SK-N-SH (cell line): ENCODE data around the gene FRRS1. TPM values are rescaled to one million over a fixed set of nuclear protein-coding genes. Genes with fewer than 3 reads are reported as not detected.

Experiments
- CTCF ChIA-PET: fragments of 300-600, 350-600 bp; formaldehyde crosslinking; extraction: SDS; loops from one replicate; lab custom pipeline; 2021; lab: Yijun Ruan, JAX
- POLR2A ChIA-PET: fragments of 350-600 bp; sonication (Branson Sonifier 250); formaldehyde crosslinking; extraction: SDS; loops from one replicate; lab custom pipeline; 2020; ENCODE audit warnings: antibody characterized with exemption, inconsistent platforms; lab: Yijun Ruan, JAX
- DNase-seq: peaks from one replicate; pipeline ENCODE4 v3.0.0; 2012
- H2AFZ ChIP-seq: fragments of 200-600 bp; sonication (generic); 2 replicates; pipeline ENCODE4 v1.8.1; 2016; ENCODE audit warnings: antibody characterized with exemption, mild to moderate bottlenecking, low read depth
- H3F3A ChIP-seq: fragments of 200-600 bp; sonication (generic); replicated peaks from 2 replicates; pipeline ENCODE3; 2016; ENCODE audit warnings: antibody characterized with exemption, mild to moderate bottlenecking; ENCODE audit not compliant: insufficient read depth
- H3K27ac ChIP-seq, 2 experiments: fragments of 200-500 bp in 1 of 2; fragments of 200-600 bp in 1 of 2; sonication (Bioruptor generic) in 1 of 2; sonication (generic), shearing (Covaris generic) in 1 of 2; 2 replicates each; pipeline versions ENCODE4 v1.5.1 to v1.6.1; 2014 to 2016; ENCODE audit warnings: low read depth in 2 of 2, inconsistent platforms in 1 of 2, low read length in 1 of 2, mild to moderate bottlenecking in 1 of 2, mixed read lengths in 1 of 2
- H3K27me3 ChIP-seq: fragments of 200-600 bp; sonication (generic), shearing (Covaris generic); 2 replicates; pipeline ENCODE4 v1.6.1; 2016; ENCODE audit warnings: mixed run types; ENCODE audit not compliant: insufficient read depth
- H3K36me3 ChIP-seq, 2 experiments: fragments of 200-500 bp in 1 of 2; fragments of 200-600 bp in 1 of 2; sonication (Bioruptor generic) in 1 of 2; sonication (generic) in 1 of 2; replicated peaks in 1 of 2; 2 replicates each; pipeline versions ENCODE3 to v1.5.1; 2014 to 2016; ENCODE audit warnings: low read length in 1 of 2, mild to moderate bottlenecking in 1 of 2; ENCODE audit not compliant: insufficient read depth in 2 of 2, control insufficient read depth in 1 of 2
- H3K4me1 ChIP-seq, 2 experiments: fragments of 200-500 bp in 1 of 2; fragments of 200-600 bp in 1 of 2; sonication (Bioruptor generic) in 1 of 2; sonication (generic), shearing (Covaris generic) in 1 of 2; 2 replicates each; pipeline versions ENCODE4 v1.5.1 to v1.6.1; 2014 to 2016; ENCODE audit warnings: low read depth in 1 of 2, low read length in 1 of 2, mixed run types in 1 of 2; ENCODE audit not compliant: insufficient read depth in 2 of 2, control insufficient read depth in 1 of 2
- H3K4me2 ChIP-seq: fragments of 200-600 bp; sonication (generic), shearing (Covaris generic); 2 replicates; pipeline ENCODE4 v1.6.1; 2017; ENCODE audit warnings: mixed run types
- H3K4me3 ChIP-seq, 2 experiments: fragments of 200-500 bp in 1 of 2; fragments of 200-600 bp in 1 of 2; sonication (Bioruptor generic) in 1 of 2; sonication (generic), shearing (Covaris generic) in 1 of 2; 2 replicates each; pipeline versions ENCODE4 v1.5.1 to v1.8.1; 2014 to 2016; ENCODE audit warnings: low read depth in 2 of 2, inconsistent platforms in 1 of 2, low read length in 1 of 2, mild to moderate bottlenecking in 1 of 2, mixed read lengths in 1 of 2, moderate library complexity in 1 of 2
- H3K79me2 ChIP-seq: fragments of 200-600 bp; sonication (generic); 2 replicates; pipeline ENCODE4 v1.8.1; 2017; ENCODE audit warnings: mild to moderate bottlenecking; ENCODE audit not compliant: insufficient read depth
- H3K9ac ChIP-seq: fragments of 200-600 bp; sonication (generic); 2 replicates; pipeline ENCODE4 v1.6.1; 2017; ENCODE audit warnings: mixed run types
- H3K9me2 ChIP-seq: fragments of 200-600 bp; sonication (generic); 2 replicates; pipeline ENCODE4 v1.6.1; 2017; ENCODE audit warnings: mixed run types
- H3K9me3 ChIP-seq: fragments of 200-600 bp; sonication (generic); 2 replicates; pipeline ENCODE4 v1.6.1; 2017; ENCODE audit warnings: mixed run types, mild to moderate bottlenecking, moderate library complexity
- H4K20me1 ChIP-seq: fragments of 200-600 bp; sonication (generic); 2 replicates; pipeline ENCODE4 v1.6.1; 2017; ENCODE audit warnings: mild to moderate bottlenecking, mixed run types; ENCODE audit not compliant: insufficient read depth
- CHD2 ChIP-seq: fragments of 150-350 bp; IDR thresholded peaks from 2 replicates; pipeline ENCODE4 v1.6.1; 2018; ENCODE audit warnings: low read length; ENCODE audit not compliant: partially characterized antibody
- CTCF ChIP-seq: fragments of 200-600 bp; sonication (generic); IDR thresholded peaks from 2 replicates; pipeline ENCODE4 v1.6.1; 2017; ENCODE audit warnings: antibody characterized with exemption, mild to moderate bottlenecking, moderate library complexity
- EP300 ChIP-seq, 2 experiments: IDR thresholded peaks; 2 replicates each; pipeline versions ENCODE4 v1.4.0 to v1.6.1; 2012; ENCODE audit warnings: borderline replicate concordance in 1 of 2, low read depth in 1 of 2, low read length in 1 of 2
- EZH2phosphoT487 ChIP-seq: fragments of 200-600 bp; sonication (generic); IDR thresholded peaks from 2 replicates; pipeline ENCODE4 v1.6.1; 2017; ENCODE audit warnings: low read depth, mixed run types, mild to moderate bottlenecking, antibody characterized with exemption, moderate library complexity, borderline replicate concordance
- FOSL2 ChIP-seq: IDR thresholded peaks from 2 replicates; pipeline ENCODE4 v1.4.0; 2012; ENCODE audit warnings: low read depth, mild to moderate bottlenecking, moderate library complexity, borderline replicate concordance
- FOXJ3 ChIP-seq: sonication (generic); formaldehyde crosslinking; IDR thresholded peaks from 2 replicates; pipeline ENCODE4 v1.5.1; 2020; ENCODE audit warnings: mild to moderate bottlenecking, missing genetic modification reagents
- FOXM1 ChIP-seq: IDR thresholded peaks from 2 replicates; pipeline ENCODE4 v1.4.0; 2012; ENCODE audit warnings: low read depth, mild to moderate bottlenecking
- GABPA ChIP-seq: IDR thresholded peaks from 2 replicates; pipeline ENCODE4 v1.4.0; 2012; ENCODE audit warnings: low read depth, mild to moderate bottlenecking
- JUND ChIP-seq: IDR thresholded peaks from 2 replicates; pipeline ENCODE4 v1.4.0; 2012
- MAX ChIP-seq: IDR thresholded peaks from 2 replicates; pipeline ENCODE4 v1.4.0; 2012; ENCODE audit warnings: low read depth
- MEF2A ChIP-seq: IDR thresholded peaks from 2 replicates; pipeline ENCODE4 v1.4.0; 2012; ENCODE audit warnings: low read depth, borderline replicate concordance
- MXI1 ChIP-seq: IDR thresholded peaks from 2 replicates; pipeline ENCODE4 v1.6.1; 2012; ENCODE audit warnings: mild to moderate bottlenecking, low read depth, low read length, improper control_type of control experiment
- NFIC ChIP-seq: IDR thresholded peaks from 2 replicates; pipeline ENCODE4 v1.4.0; 2012; ENCODE audit warnings: borderline replicate concordance
- NRF1 ChIP-seq: IDR thresholded peaks from 2 replicates; pipeline ENCODE4 v1.6.1; 2012; ENCODE audit warnings: low read depth, mild to moderate bottlenecking, low read length
- RAD21 ChIP-seq: IDR thresholded peaks from 2 replicates; pipeline ENCODE4 v1.6.1; 2012; ENCODE audit warnings: mild to moderate bottlenecking, low read length
- RCOR1 ChIP-seq: fragments of 150-350 bp; IDR thresholded peaks from 2 replicates; pipeline ENCODE4 v1.6.1; 2017; ENCODE audit warnings: antibody characterized with exemption, low read length
- RXRA ChIP-seq: IDR thresholded peaks from 2 replicates; pipeline ENCODE4 v1.4.0; 2012; ENCODE audit warnings: low read depth, mild to moderate bottlenecking, borderline replicate concordance
- TAF1 ChIP-seq: IDR thresholded peaks from 2 replicates; pipeline ENCODE4 v1.6.1; 2012; ENCODE audit warnings: low read depth, mild to moderate bottlenecking, low read length, moderate library complexity, borderline replicate concordance
- TCF12 ChIP-seq: IDR thresholded peaks from 2 replicates; pipeline ENCODE4 v1.4.0; 2012
- TEAD4 ChIP-seq: IDR thresholded peaks from 2 replicates; pipeline ENCODE4 v1.4.0; 2012; ENCODE audit warnings: mild to moderate bottlenecking, borderline replicate concordance; ENCODE audit not compliant: insufficient read depth
- USF1 ChIP-seq: IDR thresholded peaks from 2 replicates; pipeline ENCODE4 v1.4.0; 2012; ENCODE audit warnings: low read depth, borderline replicate concordance
- YY1 ChIP-seq: IDR thresholded peaks from 2 replicates; pipeline ENCODE4 v1.4.0; 2012; ENCODE audit warnings: low read depth, mild to moderate bottlenecking
- WGBS: methylation state at CpG from one replicate; pipeline ENCODE4 v1.1.6; 2017; ENCODE audit warnings: low lambda C conversion rate; 5-methylcytosine and 5-hydroxymethylcytosine counted together
- polyA plus RNA-seq, 3 experiments: library from polyadenylated mRNA; depleted of rRNA; stranded (reverse); fragments of >200 nt; gene quantifications; 2 replicates each; pipeline ENCODE4 v1.2.3, GENCODE V29; 2012

FRRS1 gene
- polyA plus RNA-seq, 1 of the 3 experiments (the other 2 are of a cell fraction): 1.9 TPM

GRCh38 chr1:99672038-99672437, 94.4 kb downstream of the FRRS1 start (continued):
- TF ChIP-seq RCOR1 (no peak), FOSL2 (no peak), EP300 (IDR thresholded peaks at IDR 0.05; ENCODE audit: borderline replicate concordance in 1 of 2, low read depth in 1 of 2, low read length in 1 of 2) (no peak), FOXJ3 (CRISPR knock-in tag) (no peak), EZH2phosphoT487 (no peak), RXRA (no peak)

GRCh38 chr1:99670583-99670982, 95.9 kb downstream of the FRRS1 start:
- Histone ChIP-seq H4K20me1 (no peaks in the 10 kb centered on the region), H3K27me3 (no peaks in the 10 kb centered on the region), H3F3A (no peaks in the 10 kb centered on the region), H3K27ac (no peak overlapping the region), H3K9ac (no peak overlapping the region), H3K9me3 (no peaks in the 10 kb centered on the region), H2AFZ (no peak overlapping the region), H3K9me2 (no peaks in the 10 kb centered on the region), H3K4me2 (no peak overlapping the region), H3K79me2 (no peaks in the 10 kb centered on the region), H3K4me1 (peaks cover 4 to 8% of the 10 kb centered on the region in 2 experiments; a peak in 3 of 4 replicates), H3K4me3 (no peak overlapping the region), H3K36me3 (peaks cover 0 to 45% of the 10 kb centered on the region in 2 experiments)
- TF ChIP-seq USF1 (no peak), EZH2phosphoT487 (no peak), MXI1 (no peak), RAD21 (no peak), FOXM1 (no peak), RXRA (no peak), MEF2A (no peak), GABPA (no peak), NRF1 (no peak), TEAD4 (no peak), NFIC (no peak), FOXJ3 (CRISPR knock-in tag) (no peak), YY1 (no peak), JUND (no peak), TCF12 (no peak), CHD2 (no peak), CTCF (no peak), TAF1 (no peak), RCOR1 (no peak), MAX (no peak)
- DNase-seq: no peak
- WGBS: 65% methylated on average over 1 of the region's 1 CpG
- ChIA-PET POLR2A (no interaction called here), CTCF (interaction anchor here (0.7 kb wide), 1 partner anchor 57 kb away, joined by 3 read pairs; no protein-coding TSS in a partner anchor)
